Adrenal gland (tissue), 5 donors: Measurements from ENCODE around the gene RBP2.

ENCODE experiments used
- POLR2A ChIP-seq, 2 donors: fragments of 450-650 bp; IDR thresholded peaks; one replicate each; pipeline ENCODE4 v1.6.1; 2017; ENCODE audit warnings: antibody characterized with exemption in 2 of 2, mild to moderate bottlenecking in 2 of 2, moderate library complexity in 1 of 2
- TF ChIP-seq, protein P1 (sequence below), 6 experiments: fragments of 450-650 bp in 4 of 6; fragments of 200-600 bp in 2 of 6; sonication (generic) in 1 of 6; IDR thresholded peaks; 1 replicate in 5 of 6; 2 replicates in 1 of 6; pipeline versions ENCODE4 v1.5.1 to v1.8.0; 2016 to 2021; ENCODE audit warnings: antibody characterized with exemption in 6 of 6, mild to moderate bottlenecking in 2 of 6, moderate library complexity in 1 of 6
- donor health status: DM: no; HTN: no; CAD: no.

- TF ChIP-seq POLR2A (IDR thresholded peaks at IDR 0.05) = no peak
- TF ChIP-seq, protein P1, sequence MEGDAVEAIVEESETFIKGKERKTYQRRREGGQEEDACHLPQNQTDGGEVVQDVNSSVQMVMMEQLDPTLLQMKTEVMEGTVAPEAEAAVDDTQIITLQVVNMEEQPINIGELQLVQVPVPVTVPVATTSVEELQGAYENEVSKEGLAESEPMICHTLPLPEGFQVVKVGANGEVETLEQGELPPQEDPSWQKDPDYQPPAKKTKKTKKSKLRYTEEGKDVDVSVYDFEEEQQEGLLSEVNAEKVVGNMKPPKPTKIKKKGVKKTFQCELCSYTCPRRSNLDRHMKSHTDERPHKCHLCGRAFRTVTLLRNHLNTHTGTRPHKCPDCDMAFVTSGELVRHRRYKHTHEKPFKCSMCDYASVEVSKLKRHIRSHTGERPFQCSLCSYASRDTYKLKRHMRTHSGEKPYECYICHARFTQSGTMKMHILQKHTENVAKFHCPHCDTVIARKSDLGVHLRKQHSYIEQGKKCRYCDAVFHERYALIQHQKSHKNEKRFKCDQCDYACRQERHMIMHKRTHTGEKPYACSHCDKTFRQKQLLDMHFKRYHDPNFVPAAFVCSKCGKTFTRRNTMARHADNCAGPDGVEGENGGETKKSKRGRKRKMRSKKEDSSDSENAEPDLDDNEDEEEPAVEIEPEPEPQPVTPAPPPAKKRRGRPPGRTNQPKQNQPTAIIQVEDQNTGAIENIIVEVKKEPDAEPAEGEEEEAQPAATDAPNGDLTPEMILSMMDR (IDR thresholded peaks at IDR 0.05) = no peak
Measured at GRCh38 chr3:139491966-139492365, 15.7 kb upstream of the RBP2 start.
